Measurements from ENCODE around the gene GPR18.
"Not testable (repeated sequence)": the region's sequence is repeated elsewhere in the genome, so short reads cannot be mapped to it uniquely, and the experiment has no call there.

GPR18 gene

GRCh38 chr13:99256283-99256682, 1.9 kb downstream of the GPR18 start:
- no peak overlapping the region for H3K4me3 ChIP-seq (ENCODE audit: low read depth, low read length)
- DNase-seq (ENCODE audit: low read depth): peak; percentile 5
- TF ChIP-seq, protein P1, sequence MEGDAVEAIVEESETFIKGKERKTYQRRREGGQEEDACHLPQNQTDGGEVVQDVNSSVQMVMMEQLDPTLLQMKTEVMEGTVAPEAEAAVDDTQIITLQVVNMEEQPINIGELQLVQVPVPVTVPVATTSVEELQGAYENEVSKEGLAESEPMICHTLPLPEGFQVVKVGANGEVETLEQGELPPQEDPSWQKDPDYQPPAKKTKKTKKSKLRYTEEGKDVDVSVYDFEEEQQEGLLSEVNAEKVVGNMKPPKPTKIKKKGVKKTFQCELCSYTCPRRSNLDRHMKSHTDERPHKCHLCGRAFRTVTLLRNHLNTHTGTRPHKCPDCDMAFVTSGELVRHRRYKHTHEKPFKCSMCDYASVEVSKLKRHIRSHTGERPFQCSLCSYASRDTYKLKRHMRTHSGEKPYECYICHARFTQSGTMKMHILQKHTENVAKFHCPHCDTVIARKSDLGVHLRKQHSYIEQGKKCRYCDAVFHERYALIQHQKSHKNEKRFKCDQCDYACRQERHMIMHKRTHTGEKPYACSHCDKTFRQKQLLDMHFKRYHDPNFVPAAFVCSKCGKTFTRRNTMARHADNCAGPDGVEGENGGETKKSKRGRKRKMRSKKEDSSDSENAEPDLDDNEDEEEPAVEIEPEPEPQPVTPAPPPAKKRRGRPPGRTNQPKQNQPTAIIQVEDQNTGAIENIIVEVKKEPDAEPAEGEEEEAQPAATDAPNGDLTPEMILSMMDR (conservative IDR thresholded peaks at IDR 0.05; ENCODE audit: low read depth, low read length): no peak

GRCh38 chr13:99255271-99255670, 2.9 kb downstream of the GPR18 start:
- H3K4me3 ChIP-seq (ENCODE audit: low read depth, low read length): no peak overlapping the region
- no peak for DNase-seq (ENCODE audit: low read depth)
- TF ChIP-seq, protein P1 (conservative IDR thresholded peaks at IDR 0.05; ENCODE audit: low read depth, low read length): no peak

GRCh38 chr13:99254830-99255229, 3.3 kb downstream of the GPR18 start:
- no peak for DNase-seq (ENCODE audit: low read depth)
- no peak overlapping the region for H3K4me3 ChIP-seq (ENCODE audit: low read depth, low read length)
- TF ChIP-seq, protein P1 (conservative IDR thresholded peaks at IDR 0.05; ENCODE audit: low read depth, low read length): no peak

- DNase-seq (ENCODE audit: low read depth): no peak
- no peak overlapping the region for H3K4me3 ChIP-seq (ENCODE audit: low read depth, low read length)
- TF ChIP-seq, protein P1 (conservative IDR thresholded peaks at IDR 0.05; ENCODE audit: low read depth, low read length): no peak
Measured at GRCh38 chr13:99251921-99252320, 6.3 kb downstream of the GPR18 start.

GRCh38 chr13:99250982-99251825, 7.0 kb downstream of the GPR18 start:
- H3K4me3 ChIP-seq (ENCODE audit: low read depth, low read length): no peak overlapping the region
- no peak for DNase-seq (ENCODE audit: low read depth)
- TF ChIP-seq, protein P1 (conservative IDR thresholded peaks at IDR 0.05; ENCODE audit: low read depth, low read length): no peak

DNA sequence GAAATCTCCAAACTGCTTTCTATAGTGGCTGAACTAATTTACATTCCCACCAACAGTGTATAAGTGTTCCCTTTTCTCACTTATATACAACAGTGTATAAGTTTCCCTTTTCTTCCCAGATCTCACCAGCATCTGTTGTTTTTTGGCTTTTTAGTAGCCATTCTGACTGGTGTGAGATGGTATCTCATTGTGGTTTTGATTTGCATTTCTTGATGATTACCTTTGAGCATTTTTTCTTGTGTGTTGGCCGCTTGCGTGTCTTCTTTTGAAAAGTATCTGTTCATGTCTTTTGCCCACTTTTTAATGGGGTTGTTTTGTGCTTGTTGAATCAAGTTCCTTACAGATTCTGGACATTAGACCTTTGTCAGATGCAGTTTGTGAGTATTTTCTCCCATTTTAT, 8.6 kb downstream of the GPR18 start:
- not testable (repeated sequence) for H3K4me3 ChIP-seq (ENCODE audit: low read depth, low read length); DNase-seq (ENCODE audit: low read depth)

DNA sequence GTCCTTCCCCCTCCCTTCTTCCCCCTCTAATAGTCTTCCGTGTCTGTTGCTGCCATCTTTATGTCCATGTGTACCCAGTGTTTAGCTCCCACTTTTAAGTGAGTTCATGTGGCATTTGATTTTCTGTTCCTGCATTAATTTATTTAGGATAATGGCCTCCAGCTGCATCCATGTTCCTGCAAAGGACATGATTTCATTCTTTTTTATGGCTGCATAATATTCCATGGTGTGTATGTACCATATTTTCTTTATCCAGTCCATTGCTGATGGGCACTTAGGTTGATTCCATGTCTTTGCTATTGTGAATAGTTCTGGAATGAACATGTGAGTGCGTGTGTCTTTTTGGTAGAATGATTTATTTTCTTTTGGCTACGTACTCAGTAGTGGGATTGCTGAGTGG, 9.0 kb downstream of the GPR18 start:
- not testable (repeated sequence) for H3K4me3 ChIP-seq (ENCODE audit: low read depth, low read length); DNase-seq (ENCODE audit: low read depth)

GRCh38 chr13:99246100-99246499, 12.1 kb downstream of the GPR18 start:
- H3K4me3 ChIP-seq (ENCODE audit: low read depth, low read length): no peak overlapping the region
- TF ChIP-seq, protein P1 (conservative IDR thresholded peaks at IDR 0.05; ENCODE audit: low read depth, low read length): no peak
- no peak for DNase-seq (ENCODE audit: low read depth)
